Measurements from ENCODE around the gene HOATZ.

DNA sequence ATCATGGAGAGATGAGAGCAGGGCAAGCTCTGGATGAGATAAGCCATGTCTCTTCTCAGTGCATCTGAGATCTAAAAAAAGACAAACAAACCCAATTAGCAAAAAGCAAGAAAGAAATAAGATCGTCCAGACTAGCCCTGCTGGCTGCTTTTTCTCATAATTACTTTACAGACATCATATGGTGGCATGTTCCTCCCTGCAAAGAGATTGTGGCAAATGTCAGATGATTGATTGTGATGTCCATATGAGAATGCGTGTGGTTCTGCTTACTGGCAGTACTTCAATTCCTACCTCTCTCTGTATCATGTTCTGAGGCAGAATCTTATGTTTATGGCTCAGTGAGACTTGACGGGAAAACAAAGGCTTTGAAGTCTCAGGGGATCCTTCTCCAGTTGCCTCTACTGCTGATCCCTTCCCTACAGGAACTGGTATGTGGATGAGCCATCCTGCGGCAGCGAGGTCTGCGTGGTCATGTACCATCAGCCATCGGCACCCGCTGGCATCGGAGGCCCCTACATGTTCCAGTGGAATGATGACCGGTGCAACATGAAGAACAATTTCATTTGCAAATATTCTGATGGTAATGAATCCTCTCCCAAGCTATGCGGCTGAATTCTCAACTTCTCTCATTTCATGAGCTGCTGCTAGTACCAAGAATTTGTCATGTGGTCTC is 34.8 kb downstream of the HOATZ start:
- TF ChIP-seq, protein P1, sequence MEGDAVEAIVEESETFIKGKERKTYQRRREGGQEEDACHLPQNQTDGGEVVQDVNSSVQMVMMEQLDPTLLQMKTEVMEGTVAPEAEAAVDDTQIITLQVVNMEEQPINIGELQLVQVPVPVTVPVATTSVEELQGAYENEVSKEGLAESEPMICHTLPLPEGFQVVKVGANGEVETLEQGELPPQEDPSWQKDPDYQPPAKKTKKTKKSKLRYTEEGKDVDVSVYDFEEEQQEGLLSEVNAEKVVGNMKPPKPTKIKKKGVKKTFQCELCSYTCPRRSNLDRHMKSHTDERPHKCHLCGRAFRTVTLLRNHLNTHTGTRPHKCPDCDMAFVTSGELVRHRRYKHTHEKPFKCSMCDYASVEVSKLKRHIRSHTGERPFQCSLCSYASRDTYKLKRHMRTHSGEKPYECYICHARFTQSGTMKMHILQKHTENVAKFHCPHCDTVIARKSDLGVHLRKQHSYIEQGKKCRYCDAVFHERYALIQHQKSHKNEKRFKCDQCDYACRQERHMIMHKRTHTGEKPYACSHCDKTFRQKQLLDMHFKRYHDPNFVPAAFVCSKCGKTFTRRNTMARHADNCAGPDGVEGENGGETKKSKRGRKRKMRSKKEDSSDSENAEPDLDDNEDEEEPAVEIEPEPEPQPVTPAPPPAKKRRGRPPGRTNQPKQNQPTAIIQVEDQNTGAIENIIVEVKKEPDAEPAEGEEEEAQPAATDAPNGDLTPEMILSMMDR (IDR thresholded peaks at IDR 0.05 in 8 of 11, conservative IDR thresholded peaks at IDR 0.05 in 3 of 11): no peak
- TF ChIP-seq POLR2AphosphoS5 (IDR thresholded peaks at IDR 0.05) (no peak), POLR2A (IDR thresholded peaks at IDR 0.05) (no peak)

Measured in spleen (tissue), 7 donors.